GM21526 (cell line): ENCODE results near the gene NRIP1.
"Not testable (repeated sequence)": the region's sequence is repeated elsewhere in the genome, so short reads cannot be mapped to it uniquely, and the experiment has no call there.

Experiments
- ATAC-seq: cut with Tn5 transposase; IDR thresholded peaks from one replicate; pipeline ENCODE4 v1.9.1; 2021; ENCODE audit warnings: moderate library complexity; ENCODE audit not compliant: unreplicated experiment, low FRiP score

Gene NRIP1

DNA sequence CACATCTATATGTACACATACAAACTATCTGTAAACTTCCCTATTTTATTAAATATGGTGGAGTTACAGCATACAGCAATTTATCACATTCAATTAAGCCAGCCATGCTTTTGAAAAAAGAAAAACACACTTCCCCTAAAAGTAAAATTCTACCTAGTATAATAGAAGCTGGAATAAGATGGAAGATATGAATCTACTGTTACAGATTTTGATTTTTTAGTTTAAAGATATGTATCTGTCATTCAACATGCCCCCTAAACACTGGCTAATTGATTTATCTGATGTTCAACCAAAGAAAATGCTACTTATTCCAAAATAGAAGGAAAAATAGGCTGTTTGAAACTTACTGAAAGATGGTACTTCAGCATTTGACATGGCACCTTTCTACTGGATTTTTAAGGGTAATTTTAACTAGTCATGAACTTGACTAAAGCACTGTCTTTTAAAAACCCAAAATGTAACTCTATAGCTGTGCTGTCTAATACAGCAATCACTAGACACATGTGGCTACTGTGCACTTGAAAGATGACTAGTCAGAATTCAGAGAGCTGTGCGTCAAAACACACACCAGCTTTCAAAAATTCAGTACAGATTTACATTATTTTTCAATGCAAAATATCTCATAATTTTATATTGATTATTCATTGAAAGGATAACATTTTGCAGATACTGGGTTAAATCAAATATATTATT is 25.0 kb downstream of the NRIP1 start:
- ATAC-seq: no peak

DNA sequence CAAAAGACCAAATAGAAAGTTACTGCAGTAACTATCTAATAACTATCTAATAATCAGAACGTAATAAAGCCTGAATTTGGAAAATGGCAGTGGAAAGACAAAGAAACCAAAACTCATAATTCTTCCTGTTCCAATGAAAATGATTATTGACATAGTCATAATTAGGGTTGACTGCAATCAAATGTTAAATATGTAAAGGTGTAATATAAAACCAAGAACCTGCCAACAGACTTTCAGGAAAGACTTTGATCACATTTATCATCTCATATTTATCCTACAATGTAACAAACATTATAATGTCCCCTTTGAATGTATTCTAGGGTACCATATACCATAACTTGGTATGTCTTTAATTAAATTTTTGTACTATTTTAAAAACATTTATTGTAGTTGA is 26.9 kb downstream of the NRIP1 start:
- no peak for ATAC-seq

- no peak for ATAC-seq
Observed at GRCh38 chr21:15037095-15037899, 27.5 kb downstream of the NRIP1 start.

DNA sequence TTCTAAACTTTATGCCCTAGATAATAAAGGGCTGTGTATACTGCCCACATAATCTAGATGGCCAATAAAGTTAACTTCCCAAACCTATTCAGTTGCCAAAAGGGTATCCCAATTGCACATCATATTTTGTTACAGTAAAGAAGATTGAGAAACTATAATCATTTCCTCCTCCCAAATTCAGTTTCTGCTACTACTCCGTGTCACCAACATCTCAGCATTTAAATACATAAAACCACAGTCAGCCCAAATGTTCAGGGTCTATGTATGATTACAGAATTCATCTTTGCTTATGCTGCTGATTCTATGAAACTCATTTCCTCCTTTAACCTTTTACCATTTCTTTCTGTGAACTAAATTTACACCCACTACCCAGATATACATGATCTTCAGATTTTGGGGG is 28.6 kb downstream of the NRIP1 start:
- no peak for ATAC-seq

DNA sequence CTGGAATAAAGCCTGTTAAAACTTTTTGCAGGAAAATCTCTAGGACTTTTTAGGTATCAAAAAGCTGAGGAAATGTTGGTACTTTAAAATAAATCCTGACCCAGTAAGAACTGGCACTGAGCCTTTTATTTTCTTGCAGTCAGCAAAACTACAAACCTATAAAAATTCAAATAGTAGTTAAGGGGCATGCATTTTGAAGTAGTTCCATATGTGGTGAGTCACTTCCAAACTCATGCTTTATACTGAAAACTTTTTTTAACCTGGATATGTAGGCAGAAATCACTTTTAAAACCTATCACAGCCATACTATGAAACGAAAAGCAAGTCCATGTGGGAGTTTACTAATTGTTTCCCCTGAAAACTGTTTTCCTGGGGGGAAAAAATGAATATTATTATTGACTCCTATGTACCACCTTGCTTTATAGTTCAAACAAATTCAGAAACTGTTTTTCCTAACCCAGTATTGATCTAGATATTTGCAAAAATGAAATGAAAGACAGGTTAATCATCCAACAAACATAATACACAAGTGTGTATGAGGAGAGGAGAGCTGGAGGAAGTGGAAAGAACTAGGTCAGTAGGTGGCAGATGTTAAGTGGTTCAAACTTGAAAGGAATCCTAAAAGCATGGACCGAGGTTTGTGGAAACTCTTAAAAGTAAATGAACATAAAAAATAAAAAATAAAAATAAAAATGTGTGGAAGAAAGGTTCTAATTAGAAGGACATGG is 30.5 kb downstream of the NRIP1 start:
- no peak for ATAC-seq

- ATAC-seq: no peak
Observed at GRCh38 chr21:15031790-15032357, 32.9 kb downstream of the NRIP1 start.

DNA sequence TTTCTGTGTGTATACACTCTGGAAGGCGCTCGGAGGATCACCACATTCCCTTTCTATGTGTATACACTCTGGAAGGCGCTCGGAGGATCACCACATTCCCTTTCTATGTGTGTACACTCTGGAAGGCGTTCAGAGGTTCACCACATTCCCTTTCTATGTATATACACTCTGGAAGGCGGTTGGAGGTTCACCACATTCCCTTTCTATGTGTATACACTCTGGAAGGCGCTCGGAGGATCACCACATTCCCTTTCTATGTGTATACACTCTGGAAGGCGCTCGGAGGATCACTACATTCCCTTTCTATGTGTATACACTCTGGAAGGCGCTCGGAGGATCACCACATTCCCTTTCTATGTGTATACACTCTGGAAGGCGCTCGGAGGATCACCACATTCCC is 33.4 kb downstream of the NRIP1 start:
- not testable (repeated sequence) for ATAC-seq

DNA sequence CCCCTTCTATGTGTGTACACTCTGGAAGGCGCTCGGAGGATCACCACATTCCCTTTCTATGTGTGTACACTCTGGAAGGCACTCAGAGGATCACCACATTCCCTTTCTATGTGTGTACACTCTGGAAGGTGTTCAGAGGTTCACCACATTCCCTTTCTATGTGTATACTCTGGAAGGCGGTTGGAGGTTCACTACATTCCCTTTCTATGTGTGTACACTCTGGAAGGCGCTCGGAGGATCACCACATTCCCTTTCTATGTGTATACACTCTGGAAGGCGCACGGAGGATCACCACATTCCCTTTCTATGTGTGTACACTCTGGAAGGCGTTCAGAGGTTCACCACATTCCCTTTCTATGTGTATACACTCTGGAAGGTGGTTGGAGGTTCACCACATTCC is 33.9 kb downstream of the NRIP1 start:
- ATAC-seq: not testable (repeated sequence)

GRCh38 chr21:15029077-15029476 is 35.7 kb downstream of the NRIP1 start:
- no peak for ATAC-seq

GRCh38 chr21:15028186-15028585 is 36.6 kb downstream of the NRIP1 start:
- ATAC-seq: no peak

GRCh38 chr21:15027056-15027455 is 37.7 kb downstream of the NRIP1 start:
- ATAC-seq: no peak

- ATAC-seq: no peak
Observed at GRCh38 chr21:15026370-15026769, 38.4 kb downstream of the NRIP1 start.

- no peak for ATAC-seq
Observed at GRCh38 chr21:15023776-15024175, 41.0 kb downstream of the NRIP1 start.

DNA sequence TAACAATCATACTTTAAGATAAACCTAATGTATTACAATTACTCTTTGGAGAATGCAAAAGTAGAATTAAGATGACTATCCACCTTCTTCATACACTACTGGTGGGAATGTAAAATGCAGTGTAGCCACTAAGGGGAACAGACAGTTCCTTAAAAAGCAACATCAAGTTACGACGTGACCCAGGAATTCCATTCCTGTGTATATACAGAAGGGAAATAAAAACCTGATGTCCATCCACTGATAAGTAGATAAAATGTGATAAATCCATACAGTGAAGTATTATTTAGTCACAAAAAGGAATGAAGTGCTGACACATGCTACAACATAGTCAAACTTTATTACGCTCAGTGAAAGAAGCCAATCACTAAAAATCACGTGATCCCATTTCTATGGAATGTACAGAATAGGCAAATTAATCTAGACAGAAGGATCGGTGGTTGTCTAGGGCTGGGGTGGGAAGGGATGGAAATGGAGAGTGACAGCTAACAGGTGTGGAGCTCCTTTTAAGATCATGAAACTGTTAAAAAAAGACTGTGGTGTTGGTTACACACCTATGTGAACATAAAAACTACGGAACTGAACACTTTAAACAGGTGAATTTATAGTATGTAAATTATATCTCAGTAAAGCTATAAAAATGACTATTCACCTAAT is 42.1 kb downstream of the NRIP1 start:
- no peak for ATAC-seq

GRCh38 chr21:15020797-15021196 is 44.0 kb downstream of the NRIP1 start:
- ATAC-seq: no peak

DNA sequence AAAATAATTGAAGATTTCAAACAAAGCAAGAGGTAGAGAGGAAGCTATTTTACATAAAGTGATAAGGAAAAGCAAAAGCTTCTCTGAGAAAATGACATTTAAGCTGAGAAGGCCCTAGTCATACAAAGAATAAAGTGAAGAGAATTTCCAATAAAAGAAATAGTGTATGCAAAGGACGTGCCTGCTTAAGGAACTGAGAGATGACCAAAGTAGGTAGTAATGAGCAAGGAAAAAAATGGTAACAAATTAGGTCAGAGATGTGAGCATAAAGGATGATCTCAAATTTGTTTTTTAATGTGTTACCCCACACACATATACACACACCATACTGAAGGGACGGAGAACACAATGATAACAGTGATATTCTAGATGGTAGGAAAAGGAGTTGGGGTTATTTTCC is 46.4 kb downstream of the NRIP1 start:
- ATAC-seq: no peak

DNA sequence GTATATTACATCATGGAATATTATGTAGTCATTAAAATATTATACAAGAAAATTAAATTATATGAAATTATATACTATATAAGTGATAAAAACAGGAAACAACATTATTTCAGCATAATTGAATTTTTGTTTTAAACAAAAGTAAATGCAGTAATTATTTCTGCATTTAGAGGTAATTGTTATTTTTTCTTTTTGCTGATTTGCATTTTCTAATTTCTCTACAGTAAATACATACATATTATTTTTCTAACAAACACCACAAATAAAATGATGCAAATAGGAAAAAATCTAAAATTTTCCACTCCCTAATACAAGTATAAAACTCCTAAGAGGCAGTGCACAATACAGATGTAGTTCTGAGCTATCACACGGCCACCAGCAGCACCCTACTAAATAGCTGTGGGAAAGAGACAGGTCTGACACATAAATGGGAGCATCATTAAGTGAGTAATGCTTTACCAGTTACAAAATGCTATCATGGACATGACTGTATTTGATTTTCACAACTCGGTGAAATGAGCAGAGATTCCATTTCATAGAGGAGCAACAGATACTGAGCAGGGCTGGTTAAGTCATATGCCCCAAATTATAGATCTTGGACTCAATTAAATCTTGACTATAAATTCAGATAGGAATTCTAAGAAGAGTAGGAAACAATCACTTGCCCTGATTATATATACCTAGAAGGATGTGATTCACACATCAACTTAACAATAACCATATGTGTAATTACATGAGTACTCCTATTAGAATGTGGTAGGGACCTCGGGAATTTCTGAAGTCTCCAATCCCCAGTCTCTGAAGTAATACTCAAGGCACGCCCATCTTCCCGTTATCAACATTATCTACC is 49.0 kb downstream of the NRIP1 start:
- ATAC-seq: no peak

- ATAC-seq: no peak
Observed at GRCh38 chr21:15014221-15014620, 50.6 kb downstream of the NRIP1 start.

- ATAC-seq: no peak
Observed at GRCh38 chr21:15011967-15012366, 52.8 kb downstream of the NRIP1 start.

DNA sequence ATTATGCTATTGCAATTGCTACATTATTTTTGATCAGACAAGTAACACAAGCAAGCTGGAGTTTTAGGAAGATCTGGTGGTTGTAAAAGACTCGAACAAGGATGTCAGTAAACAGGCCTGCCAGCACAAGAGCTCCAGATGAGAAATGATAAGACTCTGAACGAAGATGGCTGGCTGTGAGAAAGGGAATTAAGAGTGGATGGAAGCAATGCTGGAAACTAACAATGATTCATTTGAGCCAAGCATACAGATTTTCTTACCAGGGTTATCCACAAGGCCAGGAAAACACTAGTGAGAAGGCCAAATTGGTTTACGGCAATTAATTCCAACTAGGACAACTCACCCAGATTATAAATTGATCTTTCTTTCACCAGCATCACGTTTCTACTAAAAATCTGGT is 54.2 kb downstream of the NRIP1 start:
- ATAC-seq: no peak
